HG02642 (cell line): ENCODE data around the gene DRD4.

Experiments
- ATAC-seq: cut with Tn5 transposase; IDR thresholded peaks from one replicate; pipeline ENCODE4 v1.9.1; 2021; ENCODE audit warnings: mild to moderate bottlenecking; ENCODE audit not compliant: unreplicated experiment, poor library complexity

DRD4 gene

GRCh38 chr11:609341-609811, 27.7 kb upstream of the DRD4 start:
- no peak for ATAC-seq

GRCh38 chr11:610146-610801, 26.8 kb upstream of the DRD4 start:
- ATAC-seq, result no peak

GRCh38 chr11:611001-611996, 25.8 kb upstream of the DRD4 start:
- ATAC-seq, result no peak

- no peak for ATAC-seq
These were observed 24.7 kb upstream of the DRD4 start for GRCh38 chr11:612201-612960.

GRCh38 chr11:612961-613300, 24.1 kb upstream of the DRD4 start:
- ATAC-seq, result no peak

- no peak for ATAC-seq
These were observed 23.6 kb upstream of the DRD4 start for GRCh38 chr11:613369-613968.

- no peak for ATAC-seq
These were observed 22.9 kb upstream of the DRD4 start for GRCh38 chr11:614021-614622.

- no peak for ATAC-seq
These were observed 22.2 kb upstream of the DRD4 start for GRCh38 chr11:614623-615503.

GRCh38 chr11:615504-616319, 21.4 kb upstream of the DRD4 start, which contains the start of gene IRF7:
IRF7 (minus strand) TSS chr11:615950; CDS start chr11:615364, 586 bp downstream.
- ATAC-seq, result peak; percentile 76

GRCh38 chr11:616320-617198, 20.5 kb upstream of the DRD4 start:
- no peak for ATAC-seq

GRCh38 chr11:617199-617911, 19.7 kb upstream of the DRD4 start:
- no peak for ATAC-seq

- ATAC-seq, result no peak
These were observed 19.0 kb upstream of the DRD4 start for GRCh38 chr11:617912-618682.

GRCh38 chr11:618856-619627, 18.0 kb upstream of the DRD4 start:
- ATAC-seq, result no peak

- no peak for ATAC-seq
These were observed 17.4 kb upstream of the DRD4 start for GRCh38 chr11:619628-620050.

- no peak for ATAC-seq
These were observed 16.9 kb upstream of the DRD4 start for GRCh38 chr11:620201-620600.
